GM18505 (cell line): ENCODE results near the gene RGS3.

Experiments
- ATAC-seq: cut with Tn5 transposase; IDR thresholded peaks from one replicate; pipeline ENCODE4 v1.9.1; 2021; ENCODE audit not compliant: unreplicated experiment
- POLR2A ChIP-seq: IDR thresholded peaks from 4 replicates; pipeline ENCODE4 v1.6.1; 2011; ENCODE audit warnings: borderline replicate concordance; ENCODE audit not compliant: insufficient read depth, insufficient read length; ENCODE audit errors: extremely low read depth

The RGS3 gene

GRCh38 chr9:113515862-113516261 is 52.3 kb downstream of the RGS3 start:
- ATAC-seq, result no peak
- no peak for TF ChIP-seq POLR2A

GRCh38 chr9:113516840-113517577 is 53.5 kb downstream of the RGS3 start:
- ATAC-seq, result peak; percentile 87
- TF ChIP-seq POLR2A, result peak; percentile 47

DNA sequence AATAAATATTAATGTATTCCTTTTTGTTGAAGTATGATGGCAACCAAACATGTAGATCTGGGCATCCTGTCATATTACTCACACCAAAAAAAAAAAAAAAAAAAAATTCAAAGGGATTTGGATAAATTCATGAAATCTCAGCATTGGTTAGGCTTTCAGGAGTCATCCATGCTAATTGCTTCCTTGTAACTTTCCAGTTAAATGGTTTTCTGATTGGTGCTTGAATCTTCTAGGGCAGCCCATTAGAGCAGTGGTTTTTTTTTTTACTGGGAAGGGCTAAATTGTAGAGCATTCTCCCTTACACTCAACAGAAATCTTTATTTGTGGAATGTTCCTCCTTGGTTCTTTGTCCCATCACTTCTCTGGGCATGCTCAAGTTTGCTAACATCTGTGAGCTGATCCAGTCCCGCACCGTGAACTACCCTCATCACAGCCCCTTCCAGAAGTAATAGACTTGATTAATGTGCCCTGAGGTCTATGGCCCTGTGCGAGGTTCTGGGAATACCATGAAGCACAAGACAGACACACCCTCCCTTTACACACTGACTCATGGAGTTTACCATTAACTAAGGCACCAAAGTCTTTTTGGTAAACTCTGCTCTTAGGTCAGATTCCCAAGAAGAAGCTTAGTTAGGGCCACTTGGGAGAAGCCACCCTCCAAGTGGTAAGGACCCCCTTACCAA is 56.0 kb downstream of the RGS3 start:
- TF ChIP-seq POLR2A, result no peak
- ATAC-seq, result no peak

DNA sequence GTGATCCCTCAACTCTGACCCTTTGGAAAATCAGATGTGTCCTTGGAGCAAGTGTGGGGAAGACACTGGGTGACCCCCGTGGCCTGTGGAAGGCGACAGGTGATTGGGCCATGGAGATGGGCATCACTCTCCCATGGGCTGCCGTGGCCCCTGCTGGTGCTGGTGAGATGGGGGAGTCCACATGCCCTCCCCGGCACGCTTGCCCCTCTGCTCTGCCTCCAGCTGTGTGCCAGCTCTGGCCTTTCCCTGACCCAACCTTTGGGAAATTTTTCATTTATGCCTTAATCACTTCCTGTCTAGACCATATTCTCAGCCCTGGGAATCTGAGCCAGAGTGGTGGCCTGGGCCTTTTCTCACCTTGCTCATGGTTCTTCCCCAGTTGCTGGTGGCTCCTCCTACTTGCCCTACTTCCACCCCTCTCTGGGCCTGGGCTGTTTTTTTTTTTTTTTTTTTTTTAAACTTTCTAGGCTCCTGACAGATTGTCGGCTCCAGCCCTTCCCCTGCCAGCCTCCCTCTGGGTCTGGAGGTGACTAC is 56.6 kb downstream of the RGS3 start:
- ATAC-seq, result no peak

GRCh38 chr9:113521693-113522255 is 58.2 kb downstream of the RGS3 start:
- no peak for TF ChIP-seq POLR2A
- ATAC-seq, result no peak

More for the DNA sequence above, 56.6 kb downstream of the RGS3 start:
- TF ChIP-seq POLR2A, result no peak

DNA sequence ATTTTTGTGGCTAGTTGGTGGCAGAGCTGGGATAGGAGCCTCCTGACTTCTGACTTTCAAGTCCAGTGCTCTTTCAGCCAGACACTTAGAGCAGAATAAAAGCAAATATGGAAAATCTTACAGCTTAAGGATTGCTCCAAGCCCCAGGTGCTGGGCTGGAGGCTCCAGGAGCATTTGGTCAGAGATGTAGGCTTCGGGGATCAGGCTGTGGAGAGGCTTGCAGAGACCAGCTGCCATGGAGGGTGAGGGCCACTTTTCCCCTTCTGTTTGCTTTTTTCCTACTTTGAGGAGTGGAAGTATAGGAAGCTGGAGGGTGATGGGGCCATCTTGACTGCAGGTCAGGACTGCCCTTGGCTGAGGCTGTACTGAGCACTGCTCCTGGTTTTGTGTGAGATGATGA is 58.9 kb downstream of the RGS3 start:
- ATAC-seq, result no peak
- TF ChIP-seq POLR2A, result no peak

DNA sequence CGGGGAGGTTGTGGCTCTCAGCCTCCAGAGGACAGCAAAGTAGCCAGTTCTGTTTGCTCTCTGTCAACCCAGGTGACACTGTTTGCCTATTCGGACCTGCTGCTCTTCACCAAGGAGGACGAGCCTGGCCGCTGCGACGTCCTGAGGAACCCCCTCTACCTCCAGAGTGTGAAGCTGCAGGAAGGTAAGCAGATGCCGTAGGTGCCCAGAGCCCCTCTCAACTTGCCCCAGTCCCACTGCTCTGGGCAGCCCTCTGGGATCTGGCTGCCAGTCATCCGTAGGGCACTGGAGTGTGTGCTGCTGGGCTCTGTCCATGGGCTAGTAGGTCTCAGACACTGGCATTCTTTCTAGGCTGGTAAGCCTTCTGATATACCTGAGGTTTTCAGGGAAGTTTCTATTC is 59.3 kb downstream of the RGS3 start:
- TF ChIP-seq POLR2A, result no peak
- no peak for ATAC-seq

- ATAC-seq, result peak; percentile 86
- TF ChIP-seq POLR2A, result no peak
Observed at GRCh38 chr9:113523421-113524141, 60.1 kb downstream of the RGS3 start.

DNA sequence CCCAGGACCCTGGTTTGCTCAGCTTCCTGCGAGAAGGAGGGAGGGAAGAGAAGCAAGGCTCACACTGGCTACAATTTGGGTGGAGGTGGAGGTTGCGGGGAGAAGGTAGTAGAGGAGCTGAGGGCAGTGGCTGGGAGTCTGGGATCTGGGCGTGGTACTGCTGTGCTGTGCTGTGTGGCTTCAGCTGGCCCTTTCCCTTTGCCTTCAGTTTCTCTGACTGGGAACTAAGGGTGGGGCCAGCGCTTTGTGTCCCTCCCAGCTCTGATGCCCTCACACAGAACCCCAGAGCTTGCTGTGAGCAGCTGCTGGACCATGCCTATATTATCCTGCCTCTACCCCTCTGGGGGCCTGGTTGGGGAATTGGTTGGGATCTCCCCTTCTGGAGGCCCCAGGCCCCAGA is 60.9 kb downstream of the RGS3 start:
- TF ChIP-seq POLR2A, result no peak
- no peak for ATAC-seq

- TF ChIP-seq POLR2A, result no peak
- ATAC-seq, result no peak
Observed at GRCh38 chr9:113525205-113525604, 61.7 kb downstream of the RGS3 start.

- no peak for ATAC-seq
- no peak for TF ChIP-seq POLR2A
Observed at GRCh38 chr9:113525831-113526230, 62.3 kb downstream of the RGS3 start.

DNA sequence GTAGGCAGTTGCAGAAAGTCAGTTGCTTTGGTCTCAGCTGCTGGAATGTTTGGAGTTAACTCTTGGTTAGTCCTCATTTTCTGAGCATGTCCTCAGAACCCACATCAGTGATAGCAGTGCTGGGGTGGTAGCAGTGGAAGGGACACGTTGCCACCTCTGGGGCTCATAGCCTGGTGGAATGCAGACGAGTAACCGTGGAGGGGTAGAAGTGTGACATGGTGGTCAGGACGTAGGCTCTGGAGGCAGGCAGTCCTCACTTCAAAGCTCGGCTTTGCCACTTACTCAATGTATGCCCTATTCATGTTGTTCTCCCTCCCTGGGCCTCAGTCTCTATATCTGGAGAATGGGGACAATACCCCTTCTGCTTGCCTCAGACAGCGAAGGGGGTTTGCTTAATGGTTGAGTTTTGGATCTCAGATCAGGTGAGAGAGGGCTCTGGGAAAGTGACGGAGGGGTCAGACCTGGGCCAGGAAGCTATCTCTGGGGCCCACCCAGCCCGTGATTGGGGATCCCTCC is 62.8 kb downstream of the RGS3 start:
- no peak for TF ChIP-seq POLR2A
- no peak for ATAC-seq

GRCh38 chr9:113526841-113527240 is 63.3 kb downstream of the RGS3 start:
- no peak for ATAC-seq
- no peak for TF ChIP-seq POLR2A
